Sigmoid colon (tissue), 4 donors: ENCODE results near the gene OR10H5.

Experiments used
- CTCF ChIP-seq, 4 experiments: fragments of 450-650 bp in 3 of 4; fragments of 200-600 bp in 1 of 4; IDR thresholded peaks; one replicate each; pipeline ENCODE4 v1.5.1; 2016 to 2019; ENCODE audit warnings: antibody characterized with exemption in 4 of 4, mild to moderate bottlenecking in 3 of 4, moderate library complexity in 2 of 4
- EP300 ChIP-seq, 4 donors: sonication (generic); formaldehyde crosslinking; IDR thresholded peaks; one replicate each; pipeline ENCODE4 v1.6.1; 2017; ENCODE audit warnings: antibody characterized with exemption in 4 of 4
- POLR2A ChIP-seq, 2 donors: fragments of 450-650 bp; IDR thresholded peaks; one replicate each; pipeline ENCODE4 v1.6.1; 2016; ENCODE audit warnings: antibody characterized with exemption in 2 of 2, mild to moderate bottlenecking in 2 of 2, moderate library complexity in 2 of 2
- POLR2AphosphoS5 ChIP-seq, 4 donors: sonication (generic); formaldehyde crosslinking; IDR thresholded peaks; one replicate each; pipeline ENCODE4 v1.6.1; 2017; ENCODE audit warnings: antibody characterized with exemption in 4 of 4

DNA sequence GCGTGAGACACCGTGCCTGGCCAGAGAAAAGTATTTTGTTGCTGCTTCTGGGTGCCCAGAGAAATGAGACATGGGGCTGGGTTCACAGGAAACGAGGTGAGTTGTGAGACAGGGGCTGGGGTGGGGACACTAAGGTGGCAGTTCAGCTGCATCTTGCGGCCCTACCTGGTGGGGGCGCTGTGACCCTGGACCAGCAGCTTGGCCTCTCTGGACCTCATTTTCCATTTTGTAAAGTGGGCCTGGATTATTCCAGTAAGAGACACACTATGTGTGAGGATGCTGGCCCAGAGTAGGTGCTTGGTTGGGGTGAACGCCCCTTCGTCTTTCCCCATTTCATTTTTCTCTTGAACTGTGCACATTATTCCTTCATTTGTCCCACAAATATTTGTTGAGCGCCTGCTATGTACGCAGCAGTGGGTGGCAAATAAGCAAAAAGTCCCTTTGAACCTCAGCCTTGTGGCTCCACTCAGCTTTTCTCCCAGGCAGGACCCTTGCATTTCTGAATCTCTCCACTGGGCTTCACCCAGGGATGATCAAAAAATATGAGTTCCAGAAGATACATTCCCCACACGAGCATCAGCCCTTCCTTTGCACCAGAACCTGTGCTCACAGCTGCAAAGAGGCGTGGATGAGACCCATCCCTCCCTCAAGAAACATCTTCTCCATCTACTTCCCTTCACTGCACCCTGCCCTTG, 54.6 kb downstream of the OR10H5 start:
- TF ChIP-seq POLR2AphosphoS5 (IDR thresholded peaks at IDR 0.05), result no peak
- no peak for TF ChIP-seq CTCF (IDR thresholded peaks at IDR 0.05)
- TF ChIP-seq POLR2A (IDR thresholded peaks at IDR 0.05), result no peak
- no peak for TF ChIP-seq EP300 (IDR thresholded peaks at IDR 0.05)
